ENCODE data around the gene POU4F1.

- TF ChIP-seq CTCF (IDR thresholded peaks at IDR 0.05) (no peak), POLR2A (IDR thresholded peaks at IDR 0.05) (no peak)
These were observed 5.5 kb upstream of the POU4F1 start for GRCh38 chr13:78608688-78609463.

Data from right lobe of liver (tissue), 4 donors.